NCI-H1436 treated with DMSO at 0.1 percent for 48 hours (cell line): Measurements from ENCODE around the gene MSRB2.
A peak's percentile ranks its signal among the peaks of the same experiment; 100 is the strongest.

ENCODE experiments used
- DNase-seq: peaks from one replicate; lab custom pipeline; 2025; lab: John Stamatoyannopoulos, UW

MSRB2 gene

GRCh38 chr10:23111517-23112286 lies 16.3 kb downstream of the MSRB2 start:
- no peak for DNase-seq

GRCh38 chr10:23114228-23114850 lies 19.0 kb downstream of the MSRB2 start:
- no peak for DNase-seq

GRCh38 chr10:23116486-23117205 lies 21.3 kb downstream of the MSRB2 start:
- DNase-seq = no peak

GRCh38 chr10:23120001-23120934 lies 24.9 kb downstream of the MSRB2 start:
- no peak for DNase-seq

- DNase-seq = no peak
Measured at GRCh38 chr10:23121135-23121534, 25.8 kb downstream of the MSRB2 start.

- no peak for DNase-seq
Measured at GRCh38 chr10:23136462-23136861, 41.1 kb downstream of the MSRB2 start.

- DNase-seq = no peak
Measured at GRCh38 chr10:23139677-23140076, 44.3 kb downstream of the MSRB2 start.

- no peak for DNase-seq
Measured at GRCh38 chr10:23141995-23142394, 46.6 kb downstream of the MSRB2 start.

- DNase-seq = no peak
Measured at GRCh38 chr10:23146258-23146657, 50.9 kb downstream of the MSRB2 start.

GRCh38 chr10:23147035-23147434 lies 51.7 kb downstream of the MSRB2 start:
- DNase-seq = no peak

GRCh38 chr10:23148214-23148613 lies 52.8 kb downstream of the MSRB2 start:
- no peak for DNase-seq

GRCh38 chr10:23150091-23150490 lies 54.7 kb downstream of the MSRB2 start:
- DNase-seq = no peak

GRCh38 chr10:23150610-23151009 lies 55.2 kb downstream of the MSRB2 start:
- no peak for DNase-seq

- DNase-seq = no peak
Measured at GRCh38 chr10:23151071-23151470, 55.7 kb downstream of the MSRB2 start.

GRCh38 chr10:23155169-23155568 lies 59.8 kb downstream of the MSRB2 start:
- peak; percentile 20 for DNase-seq

GRCh38 chr10:23156447-23157150 lies 61.2 kb downstream of the MSRB2 start:
- DNase-seq = no peak

GRCh38 chr10:23157239-23157681 lies 61.9 kb downstream of the MSRB2 start:
- DNase-seq = no peak

- DNase-seq = no peak
Measured at GRCh38 chr10:23157691-23158369, 62.5 kb downstream of the MSRB2 start.

GRCh38 chr10:23158370-23158769 lies 63.0 kb downstream of the MSRB2 start:
- peak; percentile 29 for DNase-seq

- DNase-seq = no peak
Measured at GRCh38 chr10:23171232-23171876, 76.0 kb downstream of the MSRB2 start.
